Keratinocyte (primary cell): ENCODE measurements around the gene RAB43.

Source experiments
- EZH2 ChIP-seq: IDR thresholded peaks from one replicate; pipeline ENCODE4 v1.6.1; 2012; ENCODE audit warnings: inconsistent platforms, mild to moderate bottlenecking, low read length, moderate library complexity
- TF ChIP-seq, protein P1 (sequence below), 3 experiments: IDR thresholded peaks in 1 of 3; conservative IDR thresholded peaks in 1 of 3; optimal IDR thresholded peaks in 1 of 3; 2 replicates in 2 of 3; 3 replicates in 1 of 3; pipeline versions ENCODE3 to v1.5.1; 2011; ENCODE audit warnings: low read length in 3 of 3, mild to moderate bottlenecking in 3 of 3, moderate library complexity in 2 of 3, control low read depth in 1 of 3, inconsistent platforms in 1 of 3; ENCODE audit not compliant: insufficient read depth in 2 of 3; ENCODE audit errors: extremely low read depth in 1 of 3

DNA sequence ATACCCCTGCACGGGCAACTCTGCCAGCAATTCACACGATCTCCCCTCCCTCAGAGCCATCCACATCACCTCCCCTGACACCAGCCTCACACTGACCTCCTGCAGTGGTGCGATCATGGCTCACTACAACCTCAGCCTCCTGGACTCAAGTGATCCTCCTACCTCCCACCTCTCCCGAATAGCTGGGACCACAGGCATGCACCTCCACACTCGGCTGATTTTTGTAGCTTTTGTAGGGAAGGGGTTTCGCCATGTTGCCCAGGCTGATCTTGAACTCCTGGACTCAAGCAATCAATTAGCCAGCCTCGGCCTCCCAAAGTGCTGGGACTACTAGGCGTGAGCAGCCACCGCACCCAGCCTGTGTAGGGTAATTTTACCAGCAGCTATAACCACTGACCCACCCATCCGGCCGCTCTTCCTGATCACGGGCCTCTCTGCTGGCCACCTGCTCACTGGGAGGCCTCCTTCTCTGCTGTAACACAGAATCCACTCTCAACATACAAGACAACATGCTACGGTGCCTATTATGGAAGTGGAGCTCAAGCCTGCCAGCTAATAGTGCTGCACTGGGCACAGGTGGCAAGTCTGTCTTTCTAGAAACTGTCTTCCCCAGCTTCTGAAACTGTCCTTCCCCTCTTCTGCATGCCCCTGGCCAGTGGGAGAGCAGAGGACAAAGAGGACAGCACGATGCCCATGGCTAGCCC is 56.4 kb downstream of the RAB43 start:
- TF ChIP-seq, protein P1, sequence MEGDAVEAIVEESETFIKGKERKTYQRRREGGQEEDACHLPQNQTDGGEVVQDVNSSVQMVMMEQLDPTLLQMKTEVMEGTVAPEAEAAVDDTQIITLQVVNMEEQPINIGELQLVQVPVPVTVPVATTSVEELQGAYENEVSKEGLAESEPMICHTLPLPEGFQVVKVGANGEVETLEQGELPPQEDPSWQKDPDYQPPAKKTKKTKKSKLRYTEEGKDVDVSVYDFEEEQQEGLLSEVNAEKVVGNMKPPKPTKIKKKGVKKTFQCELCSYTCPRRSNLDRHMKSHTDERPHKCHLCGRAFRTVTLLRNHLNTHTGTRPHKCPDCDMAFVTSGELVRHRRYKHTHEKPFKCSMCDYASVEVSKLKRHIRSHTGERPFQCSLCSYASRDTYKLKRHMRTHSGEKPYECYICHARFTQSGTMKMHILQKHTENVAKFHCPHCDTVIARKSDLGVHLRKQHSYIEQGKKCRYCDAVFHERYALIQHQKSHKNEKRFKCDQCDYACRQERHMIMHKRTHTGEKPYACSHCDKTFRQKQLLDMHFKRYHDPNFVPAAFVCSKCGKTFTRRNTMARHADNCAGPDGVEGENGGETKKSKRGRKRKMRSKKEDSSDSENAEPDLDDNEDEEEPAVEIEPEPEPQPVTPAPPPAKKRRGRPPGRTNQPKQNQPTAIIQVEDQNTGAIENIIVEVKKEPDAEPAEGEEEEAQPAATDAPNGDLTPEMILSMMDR (optimal IDR thresholded peaks at IDR 0.05 in 1 of 3, IDR thresholded peaks at IDR 0.05 in 1 of 3, conservative IDR thresholded peaks at IDR 0.05 in 1 of 3; ENCODE audit: extremely low read depth in 1 of 3, insufficient read depth in 2 of 3, low read length in 3 of 3) = no peak
- no peak for TF ChIP-seq EZH2
